ENCODE results near the gene PKD2L1. TPM values are rescaled to one million over a fixed set of nuclear protein-coding genes. Genes with fewer than 3 reads are reported as not detected.

Gene PKD2L1
- total and polyA plus RNA-seq, 4 donors, result 0.33 to 0.81 (median 0.50) TPM

DNA sequence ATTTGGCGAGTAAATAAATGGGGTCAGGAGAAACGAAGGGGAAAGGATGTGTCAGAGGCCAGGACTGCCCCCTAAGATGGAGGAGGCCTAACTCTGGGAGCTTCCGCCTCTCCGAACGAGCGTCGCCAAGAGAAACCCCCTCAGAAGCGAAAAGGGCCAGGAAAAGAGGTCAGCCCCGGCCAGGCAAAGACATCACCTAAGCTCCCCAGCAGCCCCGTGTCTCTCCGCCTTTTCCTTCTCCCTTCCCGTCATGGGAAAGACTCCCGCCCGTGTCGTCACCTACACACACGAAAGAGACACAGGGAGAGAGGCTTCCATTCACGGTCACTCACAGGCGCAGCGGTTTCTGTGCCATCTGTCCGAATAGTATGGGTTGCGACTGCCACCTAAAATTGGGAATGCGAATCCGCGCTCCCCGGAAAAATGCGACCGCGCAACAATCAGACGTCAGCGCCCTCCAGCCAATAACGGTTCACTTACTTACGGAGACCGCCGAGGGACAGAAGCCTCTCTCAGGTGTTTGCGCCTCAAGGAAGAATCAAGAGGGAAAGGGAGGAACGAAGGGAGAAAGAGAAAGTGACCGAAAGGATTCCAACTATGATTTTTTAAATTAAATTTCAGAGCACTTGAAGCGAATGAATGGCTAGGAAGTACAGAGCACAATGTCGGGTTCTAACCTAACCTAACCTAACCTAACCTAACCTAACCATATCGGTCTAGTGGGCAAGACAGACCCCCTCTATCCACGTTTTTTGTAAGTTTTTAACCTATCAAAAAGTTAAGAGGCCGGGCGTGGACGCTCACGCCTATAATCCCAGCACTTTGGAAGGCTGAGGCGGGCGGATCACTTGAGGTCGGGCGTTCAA, 62.6 kb downstream of the PKD2L1 start, which contains the start of gene CWF19L1:
Gene CWF19L1, minus strand, starts transcription at position 400 of the 866 bp plus-strand sequence. Its CDS starts 45 bp downstream, at position 355.
- Histone ChIP-seq H3K27me3 (ENCODE audit: control insufficient read depth, insufficient read depth, low read length) (no peaks in the 10 kb centered on the region), H3K36me3 (ENCODE audit: control insufficient read depth, insufficient read depth, low read length) (no peaks in the 10 kb centered on the region), H3K27ac (ENCODE audit: low read depth, low read length) (peak within 1 kb of the TSS; percentile 70), H3K4me1 (ENCODE audit: control insufficient read depth, insufficient read depth, low read length) (peaks cover 14% of the 10 kb centered on the region), H3K9me3 (ENCODE audit: control insufficient read depth, insufficient read depth, low read length) (no peaks in the 10 kb centered on the region), H3K4me3 (ENCODE audit: low read depth, low read length) (peak within 1 kb of the TSS; percentile 89)
- DNase-seq (ENCODE audit: low read depth in 4 of 6, low spot score in 6 of 6), result peak; percentile 75 to 96 (median 87)
- under 1% methylated on average over 26 of the region's 49 CpGs for WGBS (ENCODE audit: insufficient coverage)

DNA sequence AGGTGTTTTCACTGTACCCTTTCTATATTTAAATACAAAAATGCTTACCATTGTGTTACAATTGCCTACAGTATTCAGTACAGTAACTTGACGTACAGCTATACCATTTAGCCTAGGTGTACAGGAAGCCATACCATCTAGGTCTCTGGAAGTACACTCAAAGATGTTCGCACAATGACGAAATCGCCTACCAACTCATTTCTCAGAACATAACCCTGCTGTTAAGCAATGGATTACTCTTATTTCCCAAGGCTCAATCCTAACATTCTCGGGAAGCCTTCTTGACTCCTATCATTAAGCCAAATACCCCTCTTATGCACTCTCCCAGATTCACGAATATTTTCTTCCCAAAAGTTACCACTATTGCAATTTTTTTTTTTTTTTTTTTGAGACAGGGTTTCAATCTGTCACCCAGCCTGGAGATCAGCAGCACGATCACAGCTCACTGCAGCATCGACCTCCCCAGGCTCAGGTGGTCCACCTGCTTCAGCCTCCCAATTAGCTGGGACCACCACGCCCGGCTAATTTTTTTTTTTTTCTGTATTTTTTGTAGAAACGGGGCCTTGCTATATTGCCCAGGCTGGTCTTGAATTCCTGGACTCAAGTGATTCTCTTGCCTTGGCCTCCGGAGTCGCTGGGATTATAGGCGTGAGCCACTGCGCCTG, 64.1 kb downstream of the PKD2L1 start:
- Histone ChIP-seq H3K9me3 (ENCODE audit: control insufficient read depth, insufficient read depth, low read length) (no peaks in the 10 kb centered on the region), H3K4me3 (ENCODE audit: low read depth, low read length) (no peak overlapping the region), H3K27me3 (ENCODE audit: control insufficient read depth, insufficient read depth, low read length) (no peaks in the 10 kb centered on the region), H3K36me3 (ENCODE audit: control insufficient read depth, insufficient read depth, low read length) (no peaks in the 10 kb centered on the region), H3K4me1 (ENCODE audit: control insufficient read depth, insufficient read depth, low read length) (peaks cover 14% of the 10 kb centered on the region), H3K27ac (ENCODE audit: low read depth, low read length) (no peak overlapping the region)
- no peak for DNase-seq (ENCODE audit: low read depth in 4 of 6, low spot score in 6 of 6)
- 98% methylated on average over 10 of the region's 15 CpGs for WGBS (ENCODE audit: insufficient coverage)

DNA sequence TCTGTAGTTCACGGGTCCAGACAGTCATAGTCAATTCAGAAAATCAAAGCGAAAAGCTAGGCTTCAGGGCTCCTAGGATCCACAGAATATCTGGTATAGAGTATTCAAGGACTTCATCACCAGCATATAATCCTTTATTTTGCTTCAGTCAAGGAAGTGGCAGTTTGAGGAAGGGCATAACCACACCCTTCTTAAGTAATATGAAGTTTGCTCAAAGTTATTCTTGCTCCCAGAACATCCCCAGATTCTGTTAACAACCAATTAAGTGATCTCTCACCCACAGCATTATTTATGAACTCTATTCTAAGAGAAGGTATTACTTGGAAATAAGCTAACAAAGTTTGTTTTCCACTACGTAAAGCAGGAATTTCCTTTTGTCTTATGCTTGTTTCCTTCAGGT, 75.8 kb downstream of the PKD2L1 start:
- DNase-seq (ENCODE audit: low read depth in 4 of 6, low spot score in 6 of 6), result no peak
- Histone ChIP-seq H3K27ac (ENCODE audit: low read depth, low read length) (no peak overlapping the region), H3K4me3 (ENCODE audit: low read depth, low read length) (no peak overlapping the region), H3K27me3 (ENCODE audit: control insufficient read depth, insufficient read depth, low read length) (no peaks in the 10 kb centered on the region), H3K36me3 (ENCODE audit: control insufficient read depth, insufficient read depth, low read length) (peaks cover 38% of the 10 kb centered on the region), H3K4me1 (ENCODE audit: control insufficient read depth, insufficient read depth, low read length) (no peaks in the 10 kb centered on the region), H3K9me3 (ENCODE audit: control insufficient read depth, insufficient read depth, low read length) (no peaks in the 10 kb centered on the region)
- no CpG with 5 or more reads among the region's 3 CpGs for WGBS (ENCODE audit: insufficient coverage)

DNA sequence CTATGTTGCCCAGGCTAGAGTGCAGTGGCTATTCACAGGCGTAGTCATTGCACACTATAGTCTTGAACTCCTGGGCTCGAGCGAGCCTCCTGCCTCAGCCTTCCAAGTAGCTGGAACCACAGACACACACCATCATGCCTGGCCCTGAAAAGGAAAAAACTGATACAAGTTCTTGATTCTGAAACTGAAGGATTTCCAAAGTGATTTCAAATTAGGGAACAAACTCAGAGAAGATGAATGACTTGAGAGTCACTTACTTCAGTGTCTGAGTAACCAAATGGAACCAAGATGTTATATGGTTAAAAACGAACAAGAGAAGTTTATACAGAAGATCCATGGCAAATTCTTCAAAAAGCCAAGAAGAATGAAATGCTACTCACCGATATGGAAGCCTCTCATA, 77.0 kb downstream of the PKD2L1 start:
- Histone ChIP-seq H3K4me1 (ENCODE audit: control insufficient read depth, insufficient read depth, low read length) (no peaks in the 10 kb centered on the region), H3K9me3 (ENCODE audit: control insufficient read depth, insufficient read depth, low read length) (no peaks in the 10 kb centered on the region), H3K4me3 (ENCODE audit: low read depth, low read length) (no peak overlapping the region), H3K36me3 (ENCODE audit: control insufficient read depth, insufficient read depth, low read length) (peaks cover 45% of the 10 kb centered on the region), H3K27me3 (ENCODE audit: control insufficient read depth, insufficient read depth, low read length) (no peaks in the 10 kb centered on the region), H3K27ac (ENCODE audit: low read depth, low read length) (no peak overlapping the region)
- WGBS (ENCODE audit: insufficient coverage), result 94% methylated on average over 5 of the region's 5 CpGs
- no peak for DNase-seq (ENCODE audit: low read depth in 4 of 6, low spot score in 6 of 6)

DNA sequence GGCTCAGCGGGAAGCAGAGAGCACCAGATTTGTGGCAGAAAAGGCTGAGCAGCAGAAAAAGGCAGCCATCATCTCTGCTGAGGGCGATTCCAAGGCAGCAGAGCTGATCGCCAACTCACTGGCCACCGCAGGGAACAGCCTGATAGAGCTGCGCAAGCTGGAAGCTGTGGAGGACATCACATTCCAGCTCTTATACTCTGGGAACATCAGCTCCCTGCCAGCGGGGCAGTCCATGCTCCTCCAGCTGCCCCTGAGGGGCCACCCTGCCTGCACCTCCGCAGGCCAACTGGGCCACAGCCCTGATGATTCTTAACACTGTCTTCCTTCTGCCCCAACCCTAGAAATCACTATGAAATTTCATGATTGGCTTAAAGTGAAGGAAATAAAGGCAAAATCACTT, 81.2 kb downstream of the PKD2L1 start:
- no peaks in the 10 kb centered on the region for H3K9me3 ChIP-seq (ENCODE audit: control insufficient read depth, insufficient read depth, low read length)
- H3K27me3 ChIP-seq (ENCODE audit: control insufficient read depth, insufficient read depth, low read length), result no peaks in the 10 kb centered on the region
- no peak overlapping the region for H3K4me3 ChIP-seq (ENCODE audit: low read depth, low read length)
- no peak for DNase-seq (ENCODE audit: low read depth in 4 of 6, low spot score in 6 of 6)
- WGBS (ENCODE audit: insufficient coverage), result 97% methylated on average over 5 of the region's 7 CpGs
- H3K27ac ChIP-seq (ENCODE audit: low read depth, low read length), result no peak overlapping the region
- peaks cover 37% of the 10 kb centered on the region for H3K36me3 ChIP-seq (ENCODE audit: control insufficient read depth, insufficient read depth, low read length)
- H3K4me1 ChIP-seq (ENCODE audit: control insufficient read depth, insufficient read depth, low read length), result no peaks in the 10 kb centered on the region

DNA sequence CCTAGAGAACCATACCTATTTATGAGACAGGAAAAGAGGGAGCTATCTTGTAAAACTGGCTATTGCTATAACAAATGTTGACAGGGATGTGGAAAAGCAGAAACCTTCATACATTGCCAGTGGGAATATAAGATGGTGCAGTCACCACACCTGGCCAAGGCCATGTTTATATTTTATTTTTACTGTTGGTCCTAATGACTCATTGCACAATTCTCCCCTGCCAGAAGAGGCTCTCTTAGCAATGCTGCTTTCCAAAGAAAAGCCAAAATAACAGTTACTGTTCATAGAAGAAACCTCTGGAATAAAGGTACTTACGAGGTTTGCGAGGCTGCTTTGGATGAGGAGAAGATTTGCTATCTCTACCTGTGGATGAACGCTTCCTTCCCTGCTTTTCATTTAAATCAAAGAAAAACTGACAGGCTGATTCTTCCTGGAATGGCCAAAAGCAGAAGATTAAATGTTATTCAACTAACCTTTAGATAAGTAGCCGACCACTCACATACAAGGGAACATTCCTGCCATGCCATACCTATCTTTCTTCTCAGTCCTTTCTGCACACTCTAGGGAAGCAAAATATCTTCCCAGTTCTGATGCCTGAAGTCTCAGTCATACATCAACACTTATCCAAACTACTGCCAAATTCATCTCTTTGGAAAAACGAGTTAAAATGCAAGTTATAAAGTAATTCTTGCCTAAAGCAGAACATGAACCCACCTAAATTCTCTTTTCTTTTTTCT, 84.4 kb downstream of the PKD2L1 start:
- H3K4me1 ChIP-seq (ENCODE audit: control insufficient read depth, insufficient read depth, low read length), result no peaks in the 10 kb centered on the region
- H3K27ac ChIP-seq (ENCODE audit: low read depth, low read length), result no peak overlapping the region
- peaks cover 39% of the 10 kb centered on the region for H3K36me3 ChIP-seq (ENCODE audit: control insufficient read depth, insufficient read depth, low read length)
- H3K9me3 ChIP-seq (ENCODE audit: control insufficient read depth, insufficient read depth, low read length), result no peaks in the 10 kb centered on the region
- 79% methylated on average over 2 of the region's 5 CpGs for WGBS (ENCODE audit: insufficient coverage)
- H3K4me3 ChIP-seq (ENCODE audit: low read depth, low read length), result no peak overlapping the region
- no peaks in the 10 kb centered on the region for H3K27me3 ChIP-seq (ENCODE audit: control insufficient read depth, insufficient read depth, low read length)
- DNase-seq (ENCODE audit: low read depth in 4 of 6, low spot score in 6 of 6), result no peak

DNA sequence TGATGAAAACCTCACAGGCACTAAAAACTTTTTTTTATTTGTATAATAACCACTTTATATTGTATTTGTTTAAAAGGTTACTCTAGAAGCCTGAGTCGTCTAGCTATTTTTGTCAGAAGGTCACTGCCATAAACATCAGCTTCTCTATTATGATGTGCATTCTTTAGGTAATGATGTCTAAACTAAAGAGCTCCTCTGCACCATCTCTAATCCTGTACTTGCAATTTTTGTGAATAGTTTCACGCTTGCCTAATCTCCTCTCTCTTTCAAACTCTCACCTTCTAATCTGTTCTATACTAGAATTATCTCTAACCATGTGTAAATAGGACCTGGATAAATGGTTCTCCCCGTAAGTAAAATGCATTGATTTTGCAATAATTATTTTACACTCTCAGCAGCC, 90.2 kb downstream of the PKD2L1 start:
- H3K36me3 ChIP-seq (ENCODE audit: control insufficient read depth, insufficient read depth, low read length), result peaks cover 44% of the 10 kb centered on the region
- no CpG with 5 or more reads among the region's 3 CpGs for WGBS (ENCODE audit: insufficient coverage)
- H3K4me3 ChIP-seq (ENCODE audit: low read depth, low read length), result no peak overlapping the region
- no peaks in the 10 kb centered on the region for H3K27me3 ChIP-seq (ENCODE audit: control insufficient read depth, insufficient read depth, low read length)
- H3K4me1 ChIP-seq (ENCODE audit: control insufficient read depth, insufficient read depth, low read length), result no peaks in the 10 kb centered on the region
- no peak overlapping the region for H3K27ac ChIP-seq (ENCODE audit: low read depth, low read length)
- DNase-seq (ENCODE audit: low read depth in 4 of 6, low spot score in 6 of 6), result no peak
- H3K9me3 ChIP-seq (ENCODE audit: control insufficient read depth, insufficient read depth, low read length), result no peaks in the 10 kb centered on the region

DNA sequence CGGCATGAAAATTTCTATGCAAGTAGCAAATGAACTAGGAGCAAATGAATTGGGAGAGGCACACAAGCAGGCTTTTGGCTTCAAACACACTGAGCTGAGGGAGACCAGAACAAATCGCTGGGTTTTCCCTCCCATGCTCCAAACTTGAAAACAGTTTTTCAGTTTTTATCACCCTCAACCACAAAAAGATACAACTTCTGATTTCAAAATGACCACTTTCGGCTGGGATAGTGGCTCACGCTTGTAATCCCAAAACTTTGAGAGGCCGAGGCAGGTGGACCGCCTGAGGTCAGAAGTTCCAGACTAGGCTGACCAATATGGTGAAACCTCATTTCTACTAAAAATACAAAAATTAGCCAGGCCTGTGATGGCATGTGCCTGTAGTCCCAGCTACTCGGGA, 91.6 kb downstream of the PKD2L1 start:
- H3K36me3 ChIP-seq (ENCODE audit: control insufficient read depth, insufficient read depth, low read length), result peaks cover 42% of the 10 kb centered on the region
- H3K27ac ChIP-seq (ENCODE audit: low read depth, low read length), result no peak overlapping the region
- 100% methylated on average over 5 of the region's 7 CpGs for whole genome bisulfite sequencing (ENCODE audit: insufficient coverage)
- no peak for DNase-seq (ENCODE audit: low read depth in 4 of 6, low spot score in 6 of 6)
- H3K4me3 ChIP-seq (ENCODE audit: low read depth, low read length), result no peak overlapping the region
- H3K9me3 ChIP-seq (ENCODE audit: control insufficient read depth, insufficient read depth, low read length), result no peaks in the 10 kb centered on the region
- H3K4me1 ChIP-seq (ENCODE audit: control insufficient read depth, insufficient read depth, low read length), result no peaks in the 10 kb centered on the region
- H3K27me3 ChIP-seq (ENCODE audit: control insufficient read depth, insufficient read depth, low read length), result no peaks in the 10 kb centered on the region

All from spinal cord (tissue), 10 donors.